NCI-H1436 (cell line): ENCODE measurements around the gene MAP4K4.
"Not testable (repeated sequence)": the region's sequence is repeated elsewhere in the genome, so short reads cannot be mapped to it uniquely, and the experiment has no call there.

ENCODE experiments used
- DNase-seq: peaks from one replicate; lab custom pipeline; 2025; lab: John Stamatoyannopoulos, UW

The MAP4K4 gene

DNA sequence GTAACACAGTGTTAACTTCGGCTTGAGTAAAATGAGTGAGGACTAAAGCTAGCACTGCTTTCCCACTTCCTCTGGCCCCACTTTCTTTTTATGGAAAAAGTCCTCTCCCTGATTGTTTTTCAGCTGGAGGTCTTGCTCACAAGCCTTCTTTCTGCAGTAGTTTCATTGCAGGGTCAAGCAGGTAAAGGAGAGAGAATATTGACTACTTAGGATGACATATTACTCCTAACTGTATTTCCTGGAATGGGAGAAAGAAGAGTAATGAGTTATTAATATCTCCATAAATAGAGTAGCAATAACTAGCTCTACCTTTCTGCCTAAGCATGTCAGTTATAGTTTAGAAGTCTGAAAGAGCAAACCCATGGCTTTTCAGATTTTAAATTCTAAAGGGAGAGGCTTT is 45.0 kb downstream of the MAP4K4 start:
- no peak for DNase-seq

- no peak for DNase-seq
Observed at GRCh38 chr2:101743288-101743687, 45.8 kb downstream of the MAP4K4 start.

GRCh38 chr2:101744832-101745231 is 47.3 kb downstream of the MAP4K4 start:
- DNase-seq, result no peak

DNA sequence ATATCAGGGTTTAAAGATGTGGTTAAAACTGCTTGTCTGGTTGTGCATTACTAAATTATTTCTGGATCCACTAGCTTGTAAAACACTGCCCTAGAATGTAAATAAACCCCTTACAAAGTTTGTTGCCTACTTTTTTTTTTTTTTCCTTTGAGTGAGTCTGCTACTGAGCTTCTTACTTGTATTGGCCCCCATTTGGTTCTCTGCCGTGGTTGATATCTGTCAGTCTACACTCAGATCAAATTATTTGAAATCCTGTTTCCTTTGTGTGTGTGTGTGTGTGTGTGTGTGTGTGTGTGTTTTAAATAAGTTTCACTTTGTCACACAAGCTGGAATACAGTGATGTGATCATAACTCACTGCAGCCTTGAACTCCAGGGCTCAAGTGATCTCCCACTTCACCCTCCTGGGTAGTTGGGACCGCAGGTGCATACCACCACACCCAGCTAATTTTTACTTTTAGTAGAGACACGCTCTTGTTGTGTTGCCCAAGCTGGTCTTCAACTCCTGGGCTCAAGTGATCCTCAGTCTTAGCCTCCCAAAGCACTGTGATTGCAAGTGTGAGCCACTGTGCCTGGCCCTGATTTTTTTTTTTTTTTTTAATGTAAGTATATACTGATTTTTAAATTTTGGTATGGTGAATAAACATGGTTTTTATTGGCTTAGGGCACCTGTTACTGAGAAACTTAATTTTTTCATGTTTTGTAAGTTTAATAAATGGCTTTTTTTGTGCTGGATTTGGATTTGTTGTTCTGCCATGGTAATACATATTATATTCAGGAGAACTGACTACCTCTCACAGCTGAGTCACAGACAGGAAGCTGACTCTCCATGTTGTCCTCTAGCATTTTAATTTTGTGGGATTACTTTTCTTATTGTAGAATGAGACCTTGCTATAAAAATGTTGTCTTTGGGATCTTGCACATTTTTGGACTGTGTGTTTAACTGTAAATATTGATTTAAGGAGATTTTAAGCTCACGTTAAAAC is 48.5 kb downstream of the MAP4K4 start:
- no peak for DNase-seq

- no peak for DNase-seq
Observed at GRCh38 chr2:101748000-101748399, 50.5 kb downstream of the MAP4K4 start.

GRCh38 chr2:101748462-101748861 is 51.0 kb downstream of the MAP4K4 start:
- not testable (repeated sequence) for DNase-seq

DNA sequence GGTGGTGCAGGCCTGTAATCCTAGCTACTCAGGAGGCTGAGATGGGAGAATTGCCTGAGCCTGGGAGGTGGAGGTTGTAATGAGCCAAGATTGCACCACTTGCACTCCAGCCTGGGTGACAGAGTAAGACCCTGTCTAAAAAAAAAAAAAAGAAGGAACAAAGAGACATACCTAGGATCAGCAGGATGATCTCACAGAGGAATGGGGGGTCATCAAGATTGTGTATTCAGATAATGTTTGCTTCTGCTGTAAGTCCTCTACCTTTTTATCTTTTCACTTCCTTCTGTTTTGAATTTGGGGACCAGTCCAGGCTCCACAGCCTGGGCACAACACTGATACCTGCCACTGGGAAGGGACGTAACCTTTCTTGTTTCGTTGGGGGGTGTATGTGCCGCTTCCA is 53.2 kb downstream of the MAP4K4 start:
- no peak for DNase-seq

DNA sequence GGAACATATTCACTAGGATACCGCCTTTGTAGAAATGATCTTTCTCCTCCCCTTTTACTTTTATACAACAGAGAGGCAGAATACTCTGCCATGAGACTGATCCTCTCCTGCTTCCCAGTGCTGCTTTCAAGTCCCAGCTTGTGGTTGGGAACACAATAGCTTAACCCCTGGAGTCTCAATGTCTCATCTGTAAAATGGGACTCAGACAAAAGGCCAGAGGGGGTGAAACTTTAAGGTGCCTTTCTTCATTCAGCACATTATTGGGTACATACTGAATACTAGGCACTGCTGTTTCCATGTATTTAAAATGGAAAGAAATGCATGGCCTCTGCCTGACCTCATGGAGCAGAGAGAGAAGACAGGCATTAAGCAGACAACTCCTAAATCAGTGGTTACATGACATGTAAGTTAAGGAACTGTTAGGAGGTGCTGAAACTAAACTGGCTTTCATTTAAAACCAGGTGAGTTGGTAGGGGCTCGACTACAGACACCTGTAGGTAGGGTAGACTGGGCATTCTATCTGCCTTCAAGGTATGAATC is 53.8 kb downstream of the MAP4K4 start:
- DNase-seq, result no peak

- DNase-seq, result no peak
Observed at GRCh38 chr2:101751875-101752619, 54.5 kb downstream of the MAP4K4 start.

DNA sequence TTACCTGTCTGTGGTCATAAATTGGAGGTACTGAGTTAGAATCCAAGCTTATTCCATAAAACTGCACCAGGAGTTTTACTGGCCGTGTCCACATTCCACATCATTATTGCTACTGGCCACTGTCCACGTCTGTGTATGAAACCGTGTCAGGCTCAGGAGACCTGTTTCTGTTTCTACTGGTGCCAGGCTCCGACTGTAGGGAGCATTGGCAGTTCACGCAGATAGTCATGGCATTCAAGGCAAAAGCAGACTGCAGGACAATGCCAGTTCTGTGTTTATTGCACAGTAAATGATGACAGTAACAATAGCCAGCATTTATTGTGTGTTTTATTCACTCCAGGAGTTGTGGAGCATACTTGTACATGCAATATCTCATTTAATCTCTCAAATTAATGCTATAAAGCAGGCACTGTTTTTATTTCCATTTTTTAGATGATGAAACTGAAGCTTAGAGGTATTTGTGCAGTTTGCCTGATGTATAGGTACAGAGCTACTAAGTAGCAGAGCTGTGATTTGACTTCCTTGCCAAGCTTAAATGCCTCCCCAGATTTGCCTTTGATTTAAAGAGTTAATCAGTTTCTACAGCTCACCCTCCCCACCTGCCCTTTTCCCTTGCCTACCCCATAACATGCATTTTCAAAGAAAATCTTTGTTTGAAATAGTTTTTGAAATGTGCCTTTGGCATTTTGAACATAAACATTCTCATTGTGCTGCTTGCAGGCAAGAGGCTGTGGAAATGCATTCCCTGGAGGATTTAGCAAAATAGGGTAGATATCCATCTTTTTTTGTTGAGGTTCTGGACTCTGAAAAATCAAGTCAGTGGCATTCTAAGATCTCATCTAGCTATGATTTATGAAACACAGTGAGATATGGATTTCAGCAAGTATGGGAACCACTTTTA is 55.5 kb downstream of the MAP4K4 start:
- no peak for DNase-seq

- DNase-seq, result no peak
Observed at GRCh38 chr2:101753720-101754490, 56.4 kb downstream of the MAP4K4 start.

GRCh38 chr2:101754618-101755017 is 57.1 kb downstream of the MAP4K4 start:
- DNase-seq, result no peak

GRCh38 chr2:101756266-101756665 is 58.8 kb downstream of the MAP4K4 start:
- no peak for DNase-seq

- DNase-seq, result no peak
Observed at GRCh38 chr2:101758001-101758400, 60.5 kb downstream of the MAP4K4 start.

GRCh38 chr2:101759162-101759561 is 61.7 kb downstream of the MAP4K4 start:
- DNase-seq, result no peak

DNA sequence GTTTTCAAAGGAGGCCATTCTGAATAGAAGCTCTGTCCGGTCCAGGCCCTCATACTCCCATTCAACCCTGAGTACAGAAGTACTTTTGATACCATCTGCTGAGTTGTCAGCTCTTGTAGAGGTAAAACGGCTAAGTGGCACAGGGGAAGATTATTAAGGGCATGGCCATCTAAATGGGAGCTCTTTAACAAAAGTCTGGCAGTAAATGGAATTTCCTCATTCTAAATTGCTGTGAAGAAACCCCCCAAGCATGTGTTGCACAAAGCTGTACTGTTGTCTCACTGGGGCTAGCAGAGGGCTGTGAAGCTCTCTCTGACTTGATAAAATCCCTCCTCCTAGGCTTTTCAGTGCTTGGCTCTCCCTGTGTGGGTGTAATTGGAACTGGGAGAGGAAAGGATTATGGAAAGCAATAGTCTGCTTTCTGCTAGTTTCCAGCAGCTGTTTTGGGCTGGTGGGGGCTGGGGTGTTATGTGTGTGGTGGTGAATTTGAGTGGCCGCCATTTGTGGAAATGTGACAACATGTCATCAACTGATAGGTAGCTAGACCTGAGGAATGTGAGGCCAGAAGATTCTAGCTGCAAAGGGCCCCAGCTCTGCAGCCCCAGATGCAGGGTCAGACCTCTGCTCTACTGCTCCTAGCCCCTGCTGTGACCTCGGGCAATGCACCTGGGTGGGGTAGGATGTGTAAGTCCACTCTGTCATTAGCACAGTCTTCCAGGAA is 65.1 kb downstream of the MAP4K4 start:
- DNase-seq, result no peak

DNA sequence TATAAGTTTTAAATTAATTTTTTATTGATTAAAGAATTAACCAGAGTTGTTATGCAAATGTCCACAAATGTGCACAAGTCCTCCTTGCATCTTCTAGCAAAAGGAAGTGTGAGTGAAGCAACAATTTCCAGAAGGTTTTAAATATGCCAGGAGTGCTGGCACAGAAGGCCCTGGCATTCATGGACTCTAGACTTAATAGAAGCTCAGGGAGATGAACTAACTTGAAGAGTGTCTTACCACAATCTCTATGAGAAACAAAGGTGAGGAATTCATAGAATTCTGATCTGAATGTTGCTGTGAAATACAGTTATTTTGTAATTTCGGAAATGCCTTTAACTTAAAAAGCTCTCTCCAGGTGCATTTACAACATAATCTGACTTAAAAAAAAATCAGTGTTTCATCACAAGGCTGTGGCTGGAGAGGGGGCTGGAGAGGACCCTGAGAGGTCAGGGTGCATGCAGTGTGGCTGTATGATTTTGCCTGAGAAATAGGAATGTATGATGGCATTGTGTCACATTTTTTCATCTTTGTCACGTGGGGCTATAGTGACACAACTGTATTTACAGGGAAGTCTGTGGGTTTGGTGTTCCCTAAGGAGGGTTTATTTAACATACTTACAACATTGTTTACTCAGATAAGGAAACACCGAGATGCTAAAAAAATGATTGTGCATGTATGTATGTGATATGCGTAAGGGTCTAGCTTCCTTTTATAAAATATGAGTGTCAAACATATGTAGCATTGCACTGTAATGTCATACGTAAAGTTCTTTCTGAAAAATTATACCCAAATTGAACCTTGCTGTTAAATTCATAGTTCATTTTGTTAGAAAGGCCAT is 66.2 kb downstream of the MAP4K4 start:
- no peak for DNase-seq

GRCh38 chr2:101766337-101766736 is 68.8 kb downstream of the MAP4K4 start:
- DNase-seq, result no peak
